Stimulated activated CD4-positive, alpha-beta T cell treated with anti-CD3 and anti-CD28 coated beads, Interleukin-15, amount 100 ng/mL, for 24 hours (primary cell): Measurements from ENCODE around the gene MACROD2.
A peak's percentile ranks its signal among the peaks of the same experiment; 100 is the strongest.

ENCODE experiments used
- DNase-seq: peaks from one replicate; pipeline ENCODE4 v3.0.0-alpha.2; 2020

The MACROD2 gene

GRCh38 chr20:15865553-15865952 lies 1870.2 kb downstream of the MACROD2 start:
- no peak for DNase-seq

DNA sequence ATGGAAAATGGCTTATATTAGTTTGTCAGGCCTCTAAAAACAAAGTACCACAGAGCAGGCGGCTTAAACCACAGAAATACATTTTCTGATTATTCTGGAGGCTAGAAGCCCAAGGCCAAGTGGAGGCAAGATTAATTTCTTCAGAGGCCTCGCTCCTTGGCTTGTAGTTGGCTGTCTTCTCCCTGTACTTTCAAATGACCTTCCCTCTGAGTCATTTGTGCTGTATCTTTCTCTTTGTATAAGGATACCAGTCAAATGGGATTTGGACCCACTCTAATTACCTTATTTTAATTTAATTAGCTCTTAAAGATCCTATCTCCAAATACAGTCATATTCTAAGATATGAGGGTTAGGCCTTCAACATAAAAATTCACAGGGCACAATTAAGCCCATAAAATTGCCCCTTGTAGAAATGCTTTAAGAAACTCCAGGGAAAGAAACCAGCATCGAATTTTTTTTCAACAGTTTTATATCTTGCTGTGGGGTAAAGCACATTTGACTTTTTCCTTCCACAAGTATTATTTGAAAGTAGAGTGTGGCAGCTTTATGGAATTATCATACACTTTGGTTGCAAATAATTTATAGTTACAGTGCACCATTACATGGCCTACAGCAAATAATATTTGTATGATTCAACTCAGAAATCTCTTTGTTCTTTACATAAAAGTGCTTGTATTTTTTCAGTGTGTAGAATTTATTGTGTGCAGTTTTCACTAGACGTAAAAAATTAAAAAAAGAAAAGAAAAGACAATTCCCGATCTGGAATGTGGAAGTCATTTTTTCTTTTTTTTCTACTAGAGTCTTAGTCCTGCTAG lies 1871.8 kb downstream of the MACROD2 start:
- DNase-seq = no peak

DNA sequence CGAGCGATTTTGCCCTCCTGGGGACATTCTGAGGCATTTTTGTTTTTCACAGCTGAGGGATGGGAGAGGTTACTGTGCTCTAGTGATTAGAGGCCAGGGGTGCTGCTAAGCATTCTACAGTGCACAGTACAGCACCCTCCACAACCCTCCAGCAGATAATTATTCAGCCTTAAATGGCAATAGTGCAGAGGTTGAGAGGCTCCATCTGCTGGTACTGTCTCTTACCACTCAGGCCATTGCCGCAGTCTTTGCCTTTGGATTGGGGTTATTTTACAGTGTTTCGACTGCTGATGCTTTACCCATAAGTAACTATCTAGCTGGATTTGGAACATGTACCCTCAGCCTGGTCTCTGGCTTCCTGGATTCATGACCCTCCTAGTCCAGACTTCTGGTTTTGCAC lies 1872.6 kb downstream of the MACROD2 start:
- DNase-seq = no peak

DNA sequence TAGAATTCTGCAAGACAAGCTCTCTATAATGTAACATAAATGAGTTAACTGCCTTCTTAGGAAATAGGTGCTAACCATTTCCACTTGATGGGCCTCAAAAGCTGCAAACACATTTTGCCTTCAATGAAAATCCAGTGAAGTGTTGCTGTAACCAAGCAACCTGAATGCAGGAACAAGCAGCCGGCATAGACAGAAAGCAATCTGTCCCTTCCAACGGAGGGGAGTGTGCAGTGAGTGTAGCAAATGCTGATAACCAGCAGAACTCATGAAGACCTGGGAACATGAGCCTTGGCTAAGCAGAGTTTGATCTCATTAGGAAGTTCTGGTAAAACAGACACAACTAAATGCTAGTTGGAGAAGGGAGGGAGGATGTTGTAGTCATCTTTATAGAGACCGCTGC lies 1880.1 kb downstream of the MACROD2 start:
- no peak for DNase-seq

DNA sequence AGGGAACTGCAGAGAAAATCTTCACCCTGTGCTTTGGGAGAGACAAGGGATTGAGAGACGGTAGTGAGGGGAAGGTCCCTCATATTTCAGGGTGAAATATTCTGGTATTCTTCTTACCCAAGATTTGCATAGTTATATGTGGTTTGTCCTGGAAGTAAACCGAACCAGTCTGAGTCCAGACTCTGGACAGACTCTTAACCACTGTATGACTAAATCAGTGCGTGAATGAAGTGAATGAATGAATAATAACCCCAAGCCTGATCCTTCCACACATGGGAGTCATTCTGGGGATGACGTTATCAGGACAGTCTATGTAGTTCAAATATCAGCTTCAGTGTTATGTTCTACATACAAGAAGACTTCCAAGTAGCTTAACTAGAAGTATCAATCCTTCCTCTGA lies 1887.2 kb downstream of the MACROD2 start:
- DNase-seq = no peak

DNA sequence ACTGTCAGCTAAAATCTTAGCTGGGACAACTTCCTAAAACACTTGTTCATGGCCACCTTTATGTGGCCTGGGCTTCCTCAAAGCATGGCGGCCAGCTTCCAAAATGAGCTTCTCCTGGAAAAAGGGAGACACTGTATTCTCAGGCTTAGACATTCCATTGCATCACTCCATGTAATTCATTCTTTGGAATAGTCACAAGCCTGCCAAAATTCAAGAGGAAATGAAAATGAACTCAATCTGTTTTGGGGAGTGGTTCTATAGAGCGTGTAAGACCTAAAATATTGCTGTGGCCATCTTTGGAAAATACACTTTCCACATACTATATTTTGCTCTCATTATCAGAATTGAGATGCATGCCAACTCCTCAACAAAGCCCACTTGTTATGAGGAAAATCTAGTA lies 1890.9 kb downstream of the MACROD2 start:
- no peak for DNase-seq

DNA sequence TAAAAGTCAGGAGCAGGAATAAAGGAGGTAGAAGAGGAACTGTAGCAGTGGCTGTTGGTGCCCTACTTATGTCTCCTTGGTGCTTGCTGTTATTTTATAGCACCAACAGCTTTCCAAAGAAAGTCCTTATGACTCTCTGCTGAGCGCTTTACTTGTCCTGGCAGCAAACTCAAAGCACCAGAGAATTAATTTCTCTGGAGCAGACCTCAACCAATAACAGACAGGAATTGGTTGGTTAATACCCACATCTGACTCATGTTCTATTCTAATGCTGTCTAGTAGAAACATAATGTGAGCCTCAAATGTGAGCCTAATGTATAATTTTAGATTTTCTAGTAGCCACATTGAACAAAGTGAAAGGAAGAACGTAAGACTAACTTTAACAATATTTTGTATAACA lies 1892.1 kb downstream of the MACROD2 start:
- DNase-seq = no peak

DNA sequence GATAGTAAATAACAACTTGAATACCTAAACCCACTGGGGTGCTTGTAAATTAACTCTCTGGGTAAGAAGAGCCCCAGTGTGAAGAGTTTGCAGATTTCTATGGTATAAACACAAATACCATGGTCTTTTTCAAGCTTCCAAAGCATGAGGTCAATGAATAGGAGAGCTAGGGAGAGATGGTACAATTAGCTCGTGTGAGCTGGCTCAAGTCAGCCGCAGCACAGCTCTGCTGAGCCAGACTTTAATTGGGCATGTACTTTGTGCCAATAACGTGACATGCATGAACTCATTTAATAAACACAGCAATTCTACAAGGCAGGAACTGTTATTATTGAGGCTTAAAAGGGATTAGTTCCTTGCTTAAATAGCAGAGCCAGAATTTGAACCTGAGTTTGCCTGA lies 1893.7 kb downstream of the MACROD2 start:
- no peak for DNase-seq

DNA sequence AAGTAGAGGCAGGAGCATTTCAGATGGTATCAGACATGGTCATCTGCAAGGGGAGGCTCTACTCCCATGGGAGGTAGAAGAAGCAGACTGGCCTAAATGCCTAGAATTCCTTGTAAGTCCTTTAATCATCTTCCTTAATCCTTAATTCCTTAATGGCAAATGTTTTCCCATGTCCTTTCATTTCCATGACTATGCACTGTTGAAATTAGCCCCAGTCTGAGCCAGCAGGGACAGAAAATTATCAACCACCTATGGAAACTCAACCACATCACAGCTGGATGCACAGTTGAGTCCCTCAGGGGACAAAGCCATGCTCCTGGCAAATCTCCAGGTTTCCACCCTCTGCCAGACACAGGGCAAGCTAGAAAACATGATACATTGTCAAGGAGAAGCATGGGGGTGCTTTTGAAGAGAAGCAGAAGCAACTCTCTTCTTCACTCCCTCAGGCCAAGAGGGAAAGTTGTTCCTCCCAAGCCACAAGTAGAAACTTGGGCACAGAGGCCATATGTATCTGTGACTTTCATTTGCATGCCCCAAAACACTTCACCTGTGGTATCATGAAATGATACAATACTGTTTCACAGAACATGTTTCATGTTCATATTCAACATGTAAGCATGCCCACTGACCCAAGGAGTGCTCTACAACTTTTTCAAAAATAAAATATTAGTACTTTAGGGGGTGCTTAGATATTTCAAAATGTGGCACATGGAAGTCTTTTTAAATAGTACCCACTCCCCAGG lies 1894.4 kb downstream of the MACROD2 start:
- no peak for DNase-seq

- no peak for DNase-seq
These were observed 1895.2 kb downstream of the MACROD2 start for GRCh38 chr20:15890407-15890982.

DNA sequence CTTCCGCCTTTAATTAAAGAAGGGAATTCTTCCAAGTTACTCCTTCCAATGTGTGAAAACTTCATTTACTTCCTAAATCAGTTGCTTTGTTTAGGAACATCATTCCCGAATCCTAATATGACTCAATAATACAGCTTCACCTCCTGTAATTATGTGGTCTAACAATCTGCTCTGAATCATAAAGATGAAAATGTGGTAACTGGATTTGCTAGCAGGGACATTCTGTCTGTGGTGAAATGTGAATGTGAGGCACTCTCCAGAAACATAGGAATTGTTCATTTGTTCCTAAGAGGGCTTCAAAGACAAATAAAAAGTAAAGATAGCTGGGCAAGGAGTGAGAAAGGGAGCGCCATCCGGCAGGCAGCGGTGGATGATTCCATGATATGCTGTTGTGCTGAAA lies 1899.8 kb downstream of the MACROD2 start:
- DNase-seq = no peak

DNA sequence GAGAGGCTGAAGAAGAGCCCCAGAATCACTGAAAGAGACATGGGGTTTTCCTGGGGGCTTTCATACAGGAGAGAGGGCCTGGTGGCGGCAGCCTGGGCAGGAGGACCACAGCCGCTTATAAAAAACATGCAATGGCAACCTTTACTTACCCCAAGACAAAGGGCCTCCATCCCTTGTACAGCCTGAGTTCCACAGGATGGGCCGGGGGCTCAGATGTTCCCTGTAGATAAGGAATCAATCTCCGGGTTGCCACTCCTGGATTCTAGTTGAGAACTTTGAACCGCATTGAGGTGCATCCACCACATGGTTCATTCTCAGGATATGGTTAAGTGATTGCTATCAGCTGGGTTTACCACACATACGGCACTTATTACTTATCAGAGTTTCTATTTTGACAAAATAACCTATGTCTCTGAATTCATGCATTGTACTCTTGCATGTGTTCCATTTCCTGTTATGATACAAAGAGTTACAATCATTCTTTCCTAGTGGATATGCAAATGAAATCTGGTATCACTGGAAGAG lies 1900.3 kb downstream of the MACROD2 start:
- peak; percentile 3 for DNase-seq

DNA sequence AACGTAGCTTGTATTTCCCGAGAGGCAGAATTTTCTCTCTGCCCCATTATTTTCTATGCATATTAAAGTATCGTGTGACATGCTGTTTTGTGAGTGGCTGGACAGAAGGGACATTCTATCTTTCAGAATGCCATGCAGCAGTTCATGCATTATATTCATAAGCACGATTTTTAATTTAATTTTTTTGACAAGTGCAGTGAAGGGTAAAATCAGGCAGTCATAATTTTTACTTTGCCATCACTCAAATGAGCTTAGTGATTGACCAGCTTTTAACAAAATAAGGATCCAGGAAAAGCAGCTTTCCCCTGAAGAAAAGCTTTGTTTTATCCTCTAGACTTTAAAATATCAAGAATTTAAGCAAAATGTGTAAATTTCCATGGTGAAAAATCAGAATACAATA lies 1904.7 kb downstream of the MACROD2 start:
- no peak for DNase-seq

GRCh38 chr20:15900443-15900842 lies 1905.1 kb downstream of the MACROD2 start:
- no peak for DNase-seq

DNA sequence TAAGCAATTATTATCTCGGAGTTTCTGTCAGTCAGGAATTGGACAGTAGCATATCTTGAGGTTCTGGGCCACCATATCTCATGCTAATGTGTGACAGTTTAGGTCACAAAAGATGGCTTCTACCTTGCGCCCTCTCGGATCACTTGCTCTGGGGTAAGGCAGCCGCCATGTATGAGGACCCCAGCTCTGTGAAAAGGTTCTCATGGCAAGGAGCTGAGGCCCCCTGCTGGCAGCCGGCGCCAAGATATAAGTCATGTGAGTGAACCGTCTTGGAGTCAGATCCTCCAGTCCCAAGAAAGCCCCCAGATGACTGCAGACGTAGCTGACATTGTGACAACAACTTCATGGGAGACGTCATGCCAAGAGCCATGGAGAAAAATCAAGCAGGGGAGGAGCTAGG lies 1907.2 kb downstream of the MACROD2 start:
- DNase-seq = peak; percentile 2

- DNase-seq = no peak
These were observed 1910.3 kb downstream of the MACROD2 start for GRCh38 chr20:15905661-15906060.

DNA sequence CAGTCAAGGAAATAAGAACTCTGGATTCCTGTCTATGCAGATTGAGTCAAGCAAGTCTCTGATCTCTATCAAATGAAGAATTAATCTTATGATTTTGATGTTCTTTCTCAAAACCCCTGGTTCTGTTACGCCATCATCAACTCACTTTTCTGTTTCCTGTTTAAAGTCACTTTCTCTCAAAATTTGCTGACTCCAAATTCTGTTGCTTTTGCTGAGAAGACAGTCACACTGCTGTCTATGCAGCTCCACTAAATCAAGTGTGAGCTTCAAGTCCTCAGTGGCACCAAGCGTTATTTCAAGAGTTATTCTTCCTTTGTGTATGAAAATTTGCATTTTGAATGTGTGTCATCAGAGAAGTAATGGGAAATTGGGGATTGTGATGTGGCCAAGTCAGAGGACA lies 1914.7 kb downstream of the MACROD2 start:
- DNase-seq = no peak

GRCh38 chr20:15911581-15911980 lies 1916.3 kb downstream of the MACROD2 start:
- no peak for DNase-seq

DNA sequence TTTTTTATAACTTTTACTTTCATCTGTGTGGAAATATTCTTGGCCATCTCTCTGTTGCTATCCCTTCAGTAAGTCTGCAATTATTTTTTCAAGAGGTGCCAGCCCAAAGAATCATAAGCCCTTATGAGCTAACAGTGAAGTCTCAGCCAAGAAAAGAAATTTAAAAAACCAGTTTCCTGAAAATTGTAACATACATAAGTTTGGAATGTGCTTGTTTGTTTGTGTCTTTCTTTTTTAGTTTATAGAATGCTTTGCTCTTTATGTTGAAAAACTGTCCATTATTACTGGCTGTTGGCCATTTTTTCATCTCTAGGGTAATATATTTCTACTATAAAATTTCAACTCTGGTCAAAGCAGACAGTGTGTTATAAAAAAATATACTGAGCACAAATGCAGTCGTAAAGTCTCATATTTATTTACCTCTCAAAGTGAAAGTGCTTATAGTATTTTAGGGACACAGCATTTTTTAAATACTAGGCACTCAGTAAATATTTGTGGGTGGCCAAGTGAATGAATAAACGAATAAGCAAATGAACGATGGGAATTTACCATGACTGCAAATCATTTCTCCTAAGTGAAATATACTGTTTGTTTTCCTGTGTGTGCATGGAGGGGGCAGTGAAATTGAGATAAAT lies 1918.2 kb downstream of the MACROD2 start:
- DNase-seq = no peak

GRCh38 chr20:15916623-15917022 lies 1921.3 kb downstream of the MACROD2 start:
- DNase-seq = no peak

DNA sequence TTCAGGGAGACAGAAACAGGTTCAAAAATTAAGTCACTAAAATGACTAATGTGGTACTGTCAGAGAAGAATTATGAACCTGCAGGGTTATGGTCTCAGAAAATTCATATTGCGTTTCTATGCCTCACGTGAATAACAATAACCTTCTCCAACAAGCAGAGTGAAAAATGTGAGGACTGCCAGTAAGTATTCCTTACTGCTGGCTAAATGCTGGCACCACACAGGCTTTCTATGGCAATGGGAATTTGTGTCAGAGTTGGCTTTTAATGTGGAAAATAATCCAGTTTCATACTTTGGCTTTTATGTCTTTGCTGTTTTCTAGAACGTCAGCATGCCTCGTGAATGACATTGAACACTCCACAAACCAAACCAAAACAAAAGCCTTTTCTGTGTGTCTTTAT lies 1922.0 kb downstream of the MACROD2 start:
- no peak for DNase-seq

GRCh38 chr20:15918631-15919030 lies 1923.3 kb downstream of the MACROD2 start:
- DNase-seq = no peak

- no peak for DNase-seq
These were observed 1923.8 kb downstream of the MACROD2 start for GRCh38 chr20:15919118-15919517.
